Measurements from ENCODE around the gene MAP4K5. TPM values are rescaled to one million over a fixed set of nuclear protein-coding genes. Genes with fewer than 3 reads are reported as not detected.

Gene MAP4K5
- total and polyA plus RNA-seq, 4 donors = 7.7 to 47.1 (median 19.3) TPM

- Histone ChIP-seq H3K9me3 (ENCODE audit: control insufficient read depth in 4 of 4, low read length in 3 of 4) (peaks cover 6 to 49% (median 11%) of the 10 kb centered on the region in 4 donors), H3K9ac (ENCODE audit: low read depth in 1 of 2, low read length in 2 of 2) (no peak overlapping the region), H3K4me3 (ENCODE audit: low read depth in 1 of 3, low read length in 3 of 3) (no peak overlapping the region), H3K4me1 (ENCODE audit: control insufficient read depth in 4 of 4, insufficient read depth in 4 of 4, low read length in 3 of 4) (no peaks in the 10 kb centered on the region), H3K27me3 (ENCODE audit: control insufficient read depth in 4 of 4, insufficient read depth in 4 of 4, low read length in 3 of 4) (no peaks in the 10 kb centered on the region), H3K27ac (ENCODE audit: low read depth in 1 of 2, low read length in 2 of 2) (no peak overlapping the region), H3K36me3 (ENCODE audit: control insufficient read depth in 4 of 4, insufficient read depth in 3 of 4, low read depth in 1 of 4, low read length in 3 of 4) (peaks cover 4 to 78% (median 48%) of the 10 kb centered on the region in 4 donors)
- 69% methylated on average over 1 of the region's 1 CpG for WGBS
- no peak for TF ChIP-seq YY1 (IDR thresholded peaks at IDR 0.05)
- TF ChIP-seq HNF4G (IDR thresholded peaks at IDR 0.05) = no peak
- no peak for TF ChIP-seq SP1 (IDR thresholded peaks at IDR 0.05)
- no peak for DNase-seq (ENCODE audit: low spot score)
These were observed 62.4 kb downstream of the MAP4K5 start for GRCh38 chr14:50469982-50470381.

- H3K9me3 ChIP-seq (ENCODE audit: control insufficient read depth in 4 of 4, low read length in 3 of 4) = no peaks in the 10 kb centered on the region
- DNase-seq (ENCODE audit: low spot score) = no peak
- no peak overlapping the region for H3K27ac ChIP-seq (ENCODE audit: low read depth in 1 of 2, low read length in 2 of 2)
- H3K9ac ChIP-seq (ENCODE audit: low read depth in 1 of 2, low read length in 2 of 2) = no peak overlapping the region
- H3K36me3 ChIP-seq (ENCODE audit: control insufficient read depth in 4 of 4, insufficient read depth in 3 of 4, low read depth in 1 of 4, low read length in 3 of 4) = peaks cover 6 to 22% (median 13%) of the 10 kb centered on the region in 4 donors
- TF ChIP-seq FOXA1 (IDR thresholded peaks at IDR 0.05) = no peak
- TF ChIP-seq HNF4A (conservative IDR thresholded peaks at IDR 0.05) = no peak
- no peak for TF ChIP-seq HNF4G (IDR thresholded peaks at IDR 0.05)
- TF ChIP-seq EGR1 (IDR thresholded peaks at IDR 0.05; ENCODE audit: low read depth in 2 of 2) = no peak
- TF ChIP-seq SP1 (IDR thresholded peaks at IDR 0.05) = no peak
- TF ChIP-seq, protein P1, sequence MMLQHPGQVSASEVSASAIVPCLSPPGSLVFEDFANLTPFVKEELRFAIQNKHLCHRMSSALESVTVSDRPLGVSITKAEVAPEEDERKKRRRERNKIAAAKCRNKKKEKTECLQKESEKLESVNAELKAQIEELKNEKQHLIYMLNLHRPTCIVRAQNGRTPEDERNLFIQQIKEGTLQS (IDR thresholded peaks at IDR 0.05) = no peak
- no peak for TF ChIP-seq NR2F2 (IDR thresholded peaks at IDR 0.05)
- no peak for TF ChIP-seq ZBTB33 (IDR thresholded peaks at IDR 0.05)
- no peak for TF ChIP-seq FOXA2 (IDR thresholded peaks at IDR 0.05)
- TF ChIP-seq RAD21 (IDR thresholded peaks at IDR 0.05) = no peak
- no peak for TF ChIP-seq CTCF (IDR thresholded peaks at IDR 0.05; ENCODE audit: low read depth, low read length, missing input control)
- no peak for TF ChIP-seq REST (IDR thresholded peaks at IDR 0.05)
- TF ChIP-seq TAF1 (conservative IDR thresholded peaks at IDR 0.05) = no peak
- TF ChIP-seq MAX (IDR thresholded peaks at IDR 0.05) = no peak
- TF ChIP-seq GABPA (IDR thresholded peaks at IDR 0.05 in 1 of 2, conservative IDR thresholded peaks at IDR 0.05 in 1 of 2) = no peak
- no peak for TF ChIP-seq RXRA (IDR thresholded peaks at IDR 0.05)
- TF ChIP-seq JUND (IDR thresholded peaks at IDR 0.05) = no peak
- TF ChIP-seq YY1 (IDR thresholded peaks at IDR 0.05) = no peak
- no peaks in the 10 kb centered on the region for H3K4me1 ChIP-seq (ENCODE audit: control insufficient read depth in 4 of 4, insufficient read depth in 4 of 4, low read length in 3 of 4)
- H3K4me3 ChIP-seq (ENCODE audit: low read depth in 1 of 3, low read length in 3 of 3) = no peak overlapping the region
- no peaks in the 10 kb centered on the region for H3K27me3 ChIP-seq (ENCODE audit: control insufficient read depth in 4 of 4, insufficient read depth in 4 of 4, low read length in 3 of 4)
- WGBS = 99% methylated on average over 2 of the region's 2 CpGs
These were observed 70.3 kb downstream of the MAP4K5 start for GRCh38 chr14:50462111-50462510.

Data from liver (tissue), 9 donors.